Astrocyte of the cerebellum (primary cell): ENCODE data around the gene ANO10.
"Not testable (repeated sequence)": the region's sequence is repeated elsewhere in the genome, so short reads cannot be mapped to it uniquely, and the experiment has no call there.

Source experiments
- DNase-seq: peaks from one replicate; pipeline ENCODE4 v3.0.0-alpha.2; 2011; ENCODE audit warnings: low read depth
- H3K4me3 ChIP-seq: 2 replicates; pipeline ENCODE4 v1.5.1; 2011; ENCODE audit warnings: mild to moderate bottlenecking, low read depth, low read length, moderate library complexity
- CTCF ChIP-seq: IDR thresholded peaks from 2 replicates; pipeline ENCODE4 v1.5.1; 2012; ENCODE audit warnings: low read length, low read depth, moderate library complexity, mild to moderate bottlenecking; ENCODE audit errors: missing control alignments
- in situ Hi-C: cut with HindIII; loops from 2 replicates; pipeline ENCODE4 v1.10.0; 2017; ENCODE audit warnings: low sequenced_read_pairs

Gene ANO10

GRCh38 chr3:43597961-43598360, 23.9 kb downstream of the ANO10 start:
- no peak for TF ChIP-seq CTCF

GRCh38 chr3:43596178-43596577, 25.6 kb downstream of the ANO10 start:
- DNase-seq, H3K4me3 ChIP-seq, in situ Hi-C loops: not testable (repeated sequence)

More at GRCh38 chr3:43597961-43598360, 23.9 kb downstream of the ANO10 start:
- DNase-seq = no peak
- in situ Hi-C loops = no loop called here
- no peak overlapping the region for H3K4me3 ChIP-seq

- H3K4me3 ChIP-seq, in situ Hi-C loops, DNase-seq: not testable (repeated sequence)
Measured at GRCh38 chr3:43595280-43595679, 26.5 kb downstream of the ANO10 start.

GRCh38 chr3:43593588-43593987, 28.2 kb downstream of the ANO10 start:
- H3K4me3 ChIP-seq, in situ Hi-C loops, DNase-seq: not testable (repeated sequence)

GRCh38 chr3:43591866-43592265, 29.9 kb downstream of the ANO10 start:
- in situ Hi-C loops, DNase-seq, H3K4me3 ChIP-seq: not testable (repeated sequence)

- no peak for DNase-seq
- H3K4me3 ChIP-seq = no peak overlapping the region
- in situ Hi-C loops = no loop called here
- no peak for TF ChIP-seq CTCF
Measured at GRCh38 chr3:43587303-43587702, 34.5 kb downstream of the ANO10 start.

GRCh38 chr3:43584043-43584826, 37.6 kb downstream of the ANO10 start:
- TF ChIP-seq CTCF = no peak
- H3K4me3 ChIP-seq = no peak overlapping the region
- in situ Hi-C loops = no loop called here
- no peak for DNase-seq

GRCh38 chr3:43583481-43583880, 38.3 kb downstream of the ANO10 start:
- in situ Hi-C loops = no loop called here
- H3K4me3 ChIP-seq = no peak overlapping the region
- DNase-seq = no peak
- TF ChIP-seq CTCF = no peak

GRCh38 chr3:43582866-43583265, 38.9 kb downstream of the ANO10 start:
- in situ Hi-C loops = no loop called here
- no peak overlapping the region for H3K4me3 ChIP-seq
- no peak for DNase-seq
- TF ChIP-seq CTCF = no peak
